ENCODE results near the gene MYBPHL.

Gene MYBPHL

GRCh38 chr1:109256085-109256484, 50.7 kb downstream of the MYBPHL start:
- H3K27me3 ChIP-seq (replicated peaks; ENCODE audit: control insufficient read depth, insufficient read depth, low read length), result no peaks in the 10 kb centered on the region
- H3K36me3 ChIP-seq (ENCODE audit: control insufficient read depth, insufficient read depth, low read length), result no peaks in the 10 kb centered on the region
- no peak overlapping the region for H3K4me3 ChIP-seq (replicated peaks; ENCODE audit: low read depth, low read length)
- no peak for DNase-seq (ENCODE audit: extremely low read depth, insufficient read length)
- TF ChIP-seq, protein P1, sequence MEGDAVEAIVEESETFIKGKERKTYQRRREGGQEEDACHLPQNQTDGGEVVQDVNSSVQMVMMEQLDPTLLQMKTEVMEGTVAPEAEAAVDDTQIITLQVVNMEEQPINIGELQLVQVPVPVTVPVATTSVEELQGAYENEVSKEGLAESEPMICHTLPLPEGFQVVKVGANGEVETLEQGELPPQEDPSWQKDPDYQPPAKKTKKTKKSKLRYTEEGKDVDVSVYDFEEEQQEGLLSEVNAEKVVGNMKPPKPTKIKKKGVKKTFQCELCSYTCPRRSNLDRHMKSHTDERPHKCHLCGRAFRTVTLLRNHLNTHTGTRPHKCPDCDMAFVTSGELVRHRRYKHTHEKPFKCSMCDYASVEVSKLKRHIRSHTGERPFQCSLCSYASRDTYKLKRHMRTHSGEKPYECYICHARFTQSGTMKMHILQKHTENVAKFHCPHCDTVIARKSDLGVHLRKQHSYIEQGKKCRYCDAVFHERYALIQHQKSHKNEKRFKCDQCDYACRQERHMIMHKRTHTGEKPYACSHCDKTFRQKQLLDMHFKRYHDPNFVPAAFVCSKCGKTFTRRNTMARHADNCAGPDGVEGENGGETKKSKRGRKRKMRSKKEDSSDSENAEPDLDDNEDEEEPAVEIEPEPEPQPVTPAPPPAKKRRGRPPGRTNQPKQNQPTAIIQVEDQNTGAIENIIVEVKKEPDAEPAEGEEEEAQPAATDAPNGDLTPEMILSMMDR (IDR thresholded peaks at IDR 0.05; ENCODE audit: insufficient read depth, low read length, poor library complexity, severe bottlenecking), result no peak

DNA sequence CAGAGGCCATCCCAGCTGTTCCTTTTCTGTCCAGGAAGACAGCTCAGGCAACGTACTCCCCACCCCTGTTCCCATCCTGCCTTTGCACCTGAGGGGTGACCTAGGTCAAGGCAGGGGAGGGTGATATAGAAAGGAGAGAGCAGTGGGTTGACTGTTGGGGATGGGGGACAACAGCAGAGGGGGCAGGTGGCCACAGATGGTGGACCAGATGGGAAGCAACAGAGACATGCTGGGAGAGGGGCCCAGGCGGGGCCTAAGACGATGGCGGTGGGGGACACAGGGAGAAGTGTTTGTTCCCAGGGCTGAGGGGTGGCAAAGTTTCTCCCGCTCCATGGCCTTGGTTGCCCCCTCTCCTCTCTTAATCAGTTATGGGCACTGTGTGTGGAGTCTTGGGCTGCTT, 51.1 kb downstream of the MYBPHL start:
- no peaks in the 10 kb centered on the region for H3K36me3 ChIP-seq (ENCODE audit: control insufficient read depth, insufficient read depth, low read length)
- H3K4me3 ChIP-seq (replicated peaks; ENCODE audit: low read depth, low read length), result no peak overlapping the region
- TF ChIP-seq, protein P1 (IDR thresholded peaks at IDR 0.05; ENCODE audit: insufficient read depth, low read length, poor library complexity, severe bottlenecking), result no peak
- H3K27me3 ChIP-seq (replicated peaks; ENCODE audit: control insufficient read depth, insufficient read depth, low read length), result no peaks in the 10 kb centered on the region
- no peak for DNase-seq (ENCODE audit: extremely low read depth, insufficient read length)

DNA sequence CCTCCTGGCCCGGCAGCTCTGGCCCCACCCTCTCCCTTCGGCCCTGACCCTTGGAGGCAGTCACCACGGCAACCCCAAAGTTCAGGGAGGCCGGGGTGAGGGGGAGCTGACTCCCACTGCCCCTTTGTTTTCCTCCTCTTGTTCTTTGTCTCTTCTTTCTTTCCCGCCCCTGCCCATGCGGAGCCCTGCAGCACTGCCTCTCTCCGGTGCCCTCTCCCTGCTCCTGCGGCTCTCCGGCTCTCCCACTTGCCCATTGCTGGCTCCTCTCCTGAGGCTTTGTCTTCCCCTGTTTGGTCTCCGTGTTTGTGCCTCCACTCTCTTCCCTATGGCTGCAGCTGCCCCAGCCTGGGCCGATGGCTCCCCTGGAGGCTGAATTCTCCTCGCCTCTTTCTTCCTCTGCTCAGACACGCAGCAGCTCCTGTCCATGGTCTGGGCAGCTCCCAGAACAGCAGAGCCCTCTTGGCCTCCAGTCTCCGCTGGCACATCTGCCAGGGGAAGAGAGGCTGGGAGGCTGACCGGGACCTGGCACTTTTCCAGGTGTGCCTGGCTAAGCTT, 51.6 kb downstream of the MYBPHL start:
- no peak overlapping the region for H3K4me3 ChIP-seq (replicated peaks; ENCODE audit: low read depth, low read length)
- no peak for DNase-seq (ENCODE audit: extremely low read depth, insufficient read length)
- no peaks in the 10 kb centered on the region; the same call in 1 of the 2 replicates for H3K27me3 ChIP-seq (replicated peaks; ENCODE audit: control insufficient read depth, insufficient read depth, low read length)
- TF ChIP-seq, protein P1 (IDR thresholded peaks at IDR 0.05; ENCODE audit: insufficient read depth, low read length, poor library complexity, severe bottlenecking), result no peak
- H3K36me3 ChIP-seq (ENCODE audit: control insufficient read depth, insufficient read depth, low read length), result no peaks in the 10 kb centered on the region

DNA sequence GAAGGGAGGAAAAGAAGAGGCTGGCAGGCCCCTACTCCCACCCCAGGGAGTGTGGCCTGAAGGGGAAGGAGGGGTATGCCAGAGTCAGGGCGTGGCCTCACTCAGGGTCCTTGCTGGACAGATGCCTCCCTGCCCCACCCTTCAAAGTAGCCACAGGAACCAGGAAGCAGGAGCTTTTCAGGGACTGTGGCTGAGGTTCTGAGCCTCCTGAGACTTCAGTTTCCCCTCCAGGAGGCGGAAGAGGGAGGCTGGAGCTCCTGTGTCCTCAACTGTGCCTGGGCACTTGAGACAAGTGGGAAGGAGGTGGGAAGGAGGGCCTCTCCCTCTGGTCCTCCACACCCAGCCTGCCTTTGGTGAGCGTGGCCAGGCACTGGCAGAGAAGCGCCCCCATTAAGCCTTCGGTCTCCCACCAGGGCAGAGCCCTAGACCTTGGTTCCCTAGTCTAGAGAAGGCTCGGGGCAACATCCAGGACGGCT, 52.2 kb downstream of the MYBPHL start:
- Histone ChIP-seq H3K36me3 (ENCODE audit: control insufficient read depth, insufficient read depth, low read length) (no peaks in the 10 kb centered on the region), H3K4me3 (replicated peaks; ENCODE audit: low read depth, low read length) (no peak overlapping the region), H3K27me3 (replicated peaks; ENCODE audit: control insufficient read depth, insufficient read depth, low read length) (no peaks in the 10 kb centered on the region; the same call in 1 of the 2 replicates)
- TF ChIP-seq, protein P1 (IDR thresholded peaks at IDR 0.05; ENCODE audit: insufficient read depth, low read length, poor library complexity, severe bottlenecking), result no peak
- DNase-seq (ENCODE audit: extremely low read depth, insufficient read length), result no peak

DNA sequence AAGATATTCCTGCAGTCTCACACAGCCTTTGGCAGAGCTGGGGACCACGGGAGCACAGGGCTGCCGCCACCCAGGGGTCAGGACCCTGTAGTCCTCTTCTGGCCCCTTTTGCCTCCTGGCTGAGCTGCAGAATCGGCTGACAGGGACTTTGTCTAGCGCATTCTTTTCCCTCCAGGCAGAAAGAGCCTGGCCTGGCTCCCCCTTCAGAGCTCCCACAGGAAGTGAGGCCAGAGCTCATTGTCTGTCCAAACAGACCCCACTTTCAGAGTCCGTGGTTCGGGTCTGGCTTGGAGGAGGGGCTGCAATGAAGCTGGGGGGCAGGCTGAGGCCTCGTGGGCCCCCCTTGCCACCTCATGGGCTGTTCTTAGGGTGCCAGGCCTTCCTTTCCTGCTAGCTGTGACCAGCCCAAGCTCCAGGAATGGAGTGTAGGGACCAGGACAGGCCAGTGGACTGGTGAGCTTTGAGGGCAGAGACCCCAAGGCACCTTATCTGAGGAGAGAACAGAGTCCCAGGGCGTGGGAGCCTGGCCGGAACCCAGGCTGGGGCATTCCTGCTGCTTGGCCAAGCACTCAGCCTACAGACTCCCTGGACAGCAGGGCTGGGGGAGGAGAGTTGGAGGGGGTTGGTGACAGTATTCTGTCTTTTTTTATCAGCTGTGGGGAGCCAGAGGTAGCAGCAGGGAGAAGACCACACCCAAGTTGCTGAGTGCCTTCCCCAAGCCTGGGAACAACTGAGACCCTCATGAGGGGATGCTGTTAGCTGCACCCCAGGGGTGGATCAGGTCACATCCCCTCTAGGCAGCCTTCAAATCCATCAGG, 52.8 kb downstream of the MYBPHL start:
- H3K4me3 ChIP-seq (replicated peaks; ENCODE audit: low read depth, low read length), result no peak overlapping the region

More for the DNA sequence above, 52.8 kb downstream of the MYBPHL start:
- Histone ChIP-seq H3K27me3 (replicated peaks; ENCODE audit: control insufficient read depth, insufficient read depth, low read length) (no peaks in the 10 kb centered on the region; the same call in 1 of the 2 replicates), H3K36me3 (ENCODE audit: control insufficient read depth, insufficient read depth, low read length) (no peaks in the 10 kb centered on the region)
- TF ChIP-seq, protein P1 (IDR thresholded peaks at IDR 0.05; ENCODE audit: insufficient read depth, low read length, poor library complexity, severe bottlenecking), result no peak
- DNase-seq (ENCODE audit: extremely low read depth, insufficient read length), result no peak
